ENCODE data around the gene AP4S1.
"Not testable (repeated sequence)": the region's sequence is repeated elsewhere in the genome, so short reads cannot be mapped to it uniquely, and the experiment has no call there.

Gene AP4S1

DNA sequence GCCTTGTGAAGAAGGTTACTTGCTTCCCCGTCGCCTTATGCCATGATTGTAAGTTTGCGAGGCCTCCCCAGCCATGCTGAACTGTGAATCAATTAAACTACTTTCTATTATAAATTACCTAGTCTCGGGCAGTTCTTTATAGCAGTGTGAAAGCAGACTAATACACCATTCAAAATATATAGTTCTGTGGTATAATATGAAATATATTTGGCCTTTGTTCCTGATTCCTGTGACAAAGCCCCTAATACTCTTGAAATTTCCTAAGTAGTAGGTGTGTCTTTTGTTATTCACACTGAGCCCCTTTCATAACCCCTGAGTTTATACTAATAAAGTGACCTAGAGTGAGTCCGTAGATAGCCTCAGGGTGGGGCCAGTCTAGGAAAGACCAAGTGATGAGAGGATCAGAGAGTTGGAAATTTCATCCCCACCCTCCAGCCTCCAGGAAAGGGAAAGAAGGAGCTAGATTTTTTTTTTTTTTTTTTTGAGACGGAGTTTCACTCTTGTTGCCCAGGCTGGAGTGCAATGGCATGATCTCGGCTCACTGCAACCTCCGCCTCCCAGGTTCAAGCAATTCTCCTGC lies 20.1 kb downstream of the AP4S1 start:
- no peak for DNase-seq

DNA sequence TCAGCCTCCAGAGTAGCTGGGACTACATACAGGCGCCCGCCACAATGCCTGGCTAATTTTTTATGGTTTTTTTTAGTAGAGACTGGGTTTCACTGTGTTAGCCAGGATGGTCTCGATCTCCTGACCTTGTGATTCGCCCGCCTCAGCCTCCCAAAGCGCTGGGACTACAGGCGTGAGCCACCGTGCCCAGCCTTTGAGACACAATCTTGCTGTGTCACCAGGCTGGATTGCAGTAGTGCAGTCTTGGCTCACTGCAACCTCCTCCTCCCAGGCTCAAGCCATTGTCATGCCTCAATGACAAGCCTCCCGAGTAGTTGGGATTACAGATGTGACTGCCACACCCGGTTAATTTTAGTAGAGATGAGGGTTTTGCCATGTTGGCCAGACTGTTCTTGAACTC lies 22.1 kb downstream of the AP4S1 start:
- no peak for DNase-seq

DNA sequence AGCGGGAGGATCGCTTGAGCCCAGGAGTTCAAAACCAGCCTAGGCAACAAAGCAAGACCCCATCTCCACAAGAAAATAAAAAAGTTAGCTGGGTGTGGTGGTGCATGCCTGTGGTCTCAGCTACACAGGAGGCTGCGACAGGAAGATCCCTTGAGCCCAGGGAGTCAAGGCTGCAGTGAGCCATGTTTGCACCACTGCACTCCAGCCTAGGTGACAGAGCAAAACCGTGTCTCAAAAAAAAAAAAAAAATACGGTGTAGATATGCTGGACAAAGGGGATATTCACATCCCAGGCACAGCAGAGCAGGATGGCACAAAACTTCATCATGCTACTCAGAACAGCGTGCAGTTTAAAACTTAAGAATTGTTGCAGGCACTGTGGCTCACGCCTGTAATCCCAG lies 25.6 kb downstream of the AP4S1 start:
- no peak for DNase-seq

DNA sequence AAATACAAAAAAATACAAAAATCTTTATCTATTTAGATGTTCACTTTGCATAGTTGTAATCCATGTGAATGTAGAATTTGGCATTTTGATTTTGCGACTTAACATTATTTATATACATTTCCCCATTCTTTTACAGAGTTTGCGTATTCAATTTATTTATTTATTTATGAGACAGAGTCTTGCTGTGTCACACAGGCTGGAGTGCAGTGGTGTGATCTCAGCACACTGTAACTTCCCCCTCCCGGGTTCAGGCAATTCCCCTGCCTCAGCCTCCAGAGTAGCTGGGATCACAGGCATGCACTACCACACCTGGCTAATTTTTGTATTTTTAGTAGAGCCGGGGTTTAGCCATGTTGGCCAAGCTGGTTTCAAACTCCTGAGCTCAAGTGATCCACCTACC lies 26.1 kb downstream of the AP4S1 start:
- DNase-seq = no peak

DNA sequence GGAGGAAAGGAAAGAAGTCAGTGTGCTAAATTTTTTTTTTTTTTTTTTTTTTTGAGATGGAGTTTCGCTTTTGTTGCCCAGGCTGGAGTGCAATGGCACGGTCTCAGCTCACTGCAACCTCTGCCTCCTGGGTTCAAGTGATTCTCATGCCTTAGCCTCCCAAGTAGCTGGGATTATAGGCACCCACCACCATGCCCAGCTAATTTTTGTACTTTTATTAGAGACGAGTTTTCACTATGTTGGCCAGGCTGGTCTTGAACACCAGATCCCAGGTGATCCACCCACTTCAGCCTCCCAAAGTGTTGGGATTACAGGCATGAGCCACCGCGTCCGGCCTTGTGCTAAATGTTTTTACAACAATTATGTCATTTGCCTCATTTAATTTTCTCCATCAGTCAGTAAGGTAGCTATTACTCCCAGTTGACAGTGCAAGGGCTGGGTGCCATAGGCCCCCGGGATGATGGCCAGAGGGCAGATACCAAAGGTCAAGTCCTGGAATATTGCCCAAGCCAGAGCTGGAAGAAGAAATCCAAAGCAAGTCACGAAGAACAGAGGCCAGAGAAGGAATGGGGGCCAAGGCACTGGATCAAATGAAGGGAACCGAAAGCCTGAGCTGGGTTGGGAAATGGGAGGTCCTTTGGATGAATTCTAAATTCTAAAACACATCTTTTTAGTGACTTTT lies 27.6 kb downstream of the AP4S1 start:
- DNase-seq = not testable (repeated sequence)

DNA sequence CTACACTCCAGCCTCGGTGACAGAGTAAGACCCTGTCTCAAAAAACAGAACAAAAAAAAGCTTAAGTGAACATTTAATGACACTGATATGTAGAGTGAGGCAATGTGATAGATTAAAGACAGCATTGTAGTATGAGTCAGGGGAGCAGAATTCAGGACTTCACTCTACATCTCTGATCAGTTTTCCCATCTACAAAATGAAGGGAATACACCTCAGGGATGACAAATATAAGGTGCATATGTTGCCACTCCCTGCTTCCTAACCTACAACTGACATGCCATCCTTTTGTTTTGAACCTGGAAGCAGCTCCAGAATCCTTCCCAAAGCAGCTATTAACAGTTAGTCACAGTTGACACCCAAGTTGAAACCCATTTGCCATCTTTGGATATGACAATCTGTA lies 31.6 kb downstream of the AP4S1 start:
- no peak for DNase-seq

DNA sequence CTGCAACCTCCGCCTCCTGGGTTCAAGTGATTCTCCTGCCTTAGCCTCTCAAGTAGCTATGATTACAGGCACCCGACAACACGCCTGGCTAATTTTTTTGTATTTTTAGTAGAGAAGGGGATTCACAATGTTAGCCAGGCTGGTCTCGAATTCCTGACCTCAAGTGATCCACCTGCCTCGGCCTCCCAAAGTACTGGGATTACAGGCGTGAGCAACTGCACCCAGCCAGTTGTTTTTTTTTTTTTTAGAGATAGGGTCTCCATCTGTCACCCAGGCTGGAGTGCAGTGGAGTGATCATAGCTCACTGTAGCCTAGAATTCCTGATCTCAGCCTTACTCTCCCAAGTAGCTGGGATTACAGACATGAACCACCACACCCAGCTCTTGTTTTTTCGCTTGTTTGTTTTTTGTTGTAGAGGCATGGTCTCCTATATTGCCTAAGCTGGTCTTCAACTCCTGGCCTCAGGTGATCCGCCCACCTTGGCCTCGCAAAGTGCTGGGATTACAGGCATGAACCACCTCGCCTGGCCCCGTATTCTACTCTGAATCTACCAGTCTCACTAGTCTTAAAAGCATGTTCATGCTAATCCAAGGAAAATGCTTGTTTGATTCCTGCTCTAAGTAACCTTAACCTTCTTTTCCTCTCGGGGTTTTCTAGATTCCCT lies 32.4 kb downstream of the AP4S1 start:
- DNase-seq = peak; percentile 5

DNA sequence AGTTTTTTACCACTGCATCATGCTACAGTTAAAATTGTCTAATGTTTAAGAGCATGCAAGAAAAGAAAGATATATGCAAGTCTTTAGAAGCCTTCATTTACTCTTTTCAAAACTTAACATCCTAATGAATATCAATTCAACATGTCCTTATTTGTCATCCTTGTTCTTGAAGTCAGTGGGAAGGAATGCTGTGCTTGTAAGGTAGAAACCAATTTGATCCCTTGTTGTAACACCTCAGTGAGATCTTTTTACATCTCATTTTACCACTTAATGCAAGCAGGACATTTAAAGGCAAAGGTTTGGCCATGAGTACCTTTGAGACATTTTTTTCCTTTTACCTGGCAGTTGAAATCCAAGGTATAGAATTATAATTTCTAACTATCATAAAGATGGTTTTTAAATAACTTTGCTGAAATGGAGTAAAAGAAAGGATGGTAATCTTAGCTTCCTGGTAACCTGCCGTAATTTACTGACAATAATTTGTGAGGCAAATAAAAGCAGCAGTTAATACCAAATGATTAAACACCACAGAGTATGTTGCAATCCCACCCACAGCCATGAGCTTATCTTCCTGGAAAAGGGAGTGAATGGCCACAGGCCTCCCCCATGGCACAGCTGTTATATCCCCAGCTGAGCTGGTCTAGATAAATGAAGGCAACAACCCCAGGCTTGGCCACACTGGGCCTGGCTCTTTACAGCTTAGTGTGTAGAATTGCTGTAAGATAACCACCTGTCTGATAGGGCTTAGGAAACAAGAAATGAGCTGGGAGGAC lies 33.9 kb downstream of the AP4S1 start:
- peak; percentile 42 for DNase-seq

DNA sequence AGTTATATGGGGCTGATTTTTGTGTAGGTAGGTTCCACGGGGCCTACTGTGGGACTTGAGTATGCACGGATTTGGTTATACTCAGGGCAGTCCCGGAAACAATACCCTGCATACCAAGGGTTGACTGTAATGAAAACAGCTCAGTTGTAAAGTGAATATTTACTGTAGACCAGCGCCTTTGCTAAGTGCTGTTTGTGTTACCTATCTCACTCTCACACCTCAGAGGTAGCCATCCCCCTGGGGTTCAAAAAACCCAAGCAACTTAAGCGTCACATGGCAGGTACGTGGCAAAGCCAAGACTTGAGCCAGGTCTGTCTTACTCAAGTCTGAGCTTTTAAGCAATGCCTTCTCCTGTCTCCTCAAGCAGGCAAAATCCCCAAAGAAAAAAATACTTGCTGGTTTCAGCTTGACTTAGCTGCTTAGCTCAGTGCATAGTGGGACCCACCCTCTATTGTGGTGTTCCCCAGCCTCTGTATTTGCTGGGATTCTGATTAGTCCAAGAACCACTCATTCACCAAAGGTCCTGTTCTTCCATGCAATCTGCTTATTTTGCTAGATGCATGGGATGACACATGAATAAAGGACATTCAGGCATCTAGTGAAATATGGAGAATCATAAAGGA lies 34.9 kb downstream of the AP4S1 start:
- DNase-seq = no peak

DNA sequence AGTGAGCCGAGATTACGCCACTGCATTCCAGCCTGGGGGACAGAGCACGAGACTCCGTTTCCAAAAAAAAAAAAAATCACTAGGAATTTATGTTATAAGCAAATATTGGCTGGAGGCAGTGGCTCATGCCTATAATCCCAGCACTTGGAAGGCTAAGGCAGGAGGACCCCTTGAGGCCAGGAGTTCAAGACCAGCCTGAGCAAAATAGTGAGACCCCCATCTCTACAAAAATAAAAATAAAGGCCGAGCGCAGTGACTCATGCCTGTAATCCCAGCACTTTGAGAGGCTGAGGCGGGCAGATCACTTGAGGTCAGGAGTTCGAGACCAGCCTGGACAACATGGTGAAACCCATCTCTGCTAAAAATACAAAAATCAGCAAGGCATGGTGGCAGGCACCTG lies 37.5 kb downstream of the AP4S1 start:
- DNase-seq = not testable (repeated sequence)

DNA sequence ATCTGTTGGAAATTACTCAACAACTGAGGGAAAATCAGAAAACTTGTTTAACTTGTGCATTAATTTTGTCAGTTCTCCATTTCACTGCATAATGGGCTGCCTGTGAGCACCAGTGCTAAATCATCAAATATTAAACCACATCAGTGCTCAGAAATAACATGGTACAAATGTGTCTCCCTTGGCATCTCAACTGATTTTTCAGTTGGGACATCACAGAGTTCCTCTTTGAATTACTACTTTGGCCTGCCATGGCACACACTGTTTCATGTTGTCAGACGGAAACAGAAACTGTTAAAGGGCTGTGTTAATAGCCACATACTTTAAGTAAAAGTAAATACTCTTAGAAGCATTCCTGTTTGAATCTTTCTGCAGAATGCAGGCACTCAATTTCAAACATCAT lies 42.8 kb downstream of the AP4S1 start:
- DNase-seq = no peak

DNA sequence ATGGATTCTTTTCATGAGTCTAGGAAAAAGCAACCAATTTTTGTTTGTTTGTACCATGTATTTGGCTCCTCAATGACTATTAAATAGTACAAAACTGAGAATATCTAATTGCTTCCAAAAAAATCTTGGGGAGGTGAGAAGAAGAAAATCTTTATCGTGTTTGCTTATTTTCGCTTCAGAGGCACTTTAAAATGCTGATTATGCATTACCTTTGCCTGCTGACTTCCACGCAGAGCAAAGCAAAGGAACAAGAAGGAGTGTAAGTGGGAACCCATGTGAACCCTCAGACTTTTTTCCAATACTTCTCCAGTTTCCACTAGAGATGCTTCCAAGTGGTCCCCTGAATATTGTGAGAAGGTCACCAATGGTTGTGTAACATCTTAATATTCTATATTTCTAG lies 43.9 kb downstream of the AP4S1 start:
- no peak for DNase-seq

DNA sequence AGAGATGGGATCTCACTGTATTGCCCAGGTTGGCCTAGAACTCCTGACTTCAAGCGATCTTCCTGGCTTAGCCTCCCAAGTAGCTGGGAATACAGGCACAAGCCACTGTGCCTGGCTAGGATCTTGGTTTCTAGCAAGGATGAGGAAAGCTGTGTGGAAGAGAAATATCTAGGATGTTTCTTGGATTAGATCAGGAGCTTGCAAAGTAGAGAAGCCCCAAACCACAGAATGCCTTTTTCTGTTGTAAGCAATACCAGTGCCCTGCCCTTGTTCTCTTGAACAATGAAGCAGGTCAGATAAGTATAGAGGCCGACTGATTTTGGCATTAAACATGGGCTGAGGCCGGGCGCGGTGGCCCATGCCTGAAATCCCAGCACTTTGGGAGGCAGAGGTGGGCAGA lies 45.0 kb downstream of the AP4S1 start:
- no peak for DNase-seq

DNA sequence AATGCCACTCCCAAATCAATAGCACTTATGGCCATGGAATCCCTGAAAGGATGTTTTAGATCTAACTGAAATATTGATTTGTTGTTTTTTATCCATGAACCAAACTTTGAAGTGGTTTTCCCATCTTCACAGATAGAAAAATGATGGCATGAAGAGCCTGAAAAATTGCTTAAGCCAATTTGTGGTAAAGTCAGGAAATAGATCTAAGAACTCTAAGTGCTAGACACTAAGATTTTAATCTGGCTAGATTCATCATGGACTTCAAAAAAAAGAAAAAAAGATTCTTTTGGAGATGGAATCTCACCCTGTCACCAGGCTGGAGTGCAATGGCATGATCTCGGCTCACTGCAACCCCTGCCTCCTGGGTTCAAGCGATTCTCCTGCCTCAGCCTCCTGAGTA lies 45.7 kb downstream of the AP4S1 start:
- DNase-seq = no peak

DNA sequence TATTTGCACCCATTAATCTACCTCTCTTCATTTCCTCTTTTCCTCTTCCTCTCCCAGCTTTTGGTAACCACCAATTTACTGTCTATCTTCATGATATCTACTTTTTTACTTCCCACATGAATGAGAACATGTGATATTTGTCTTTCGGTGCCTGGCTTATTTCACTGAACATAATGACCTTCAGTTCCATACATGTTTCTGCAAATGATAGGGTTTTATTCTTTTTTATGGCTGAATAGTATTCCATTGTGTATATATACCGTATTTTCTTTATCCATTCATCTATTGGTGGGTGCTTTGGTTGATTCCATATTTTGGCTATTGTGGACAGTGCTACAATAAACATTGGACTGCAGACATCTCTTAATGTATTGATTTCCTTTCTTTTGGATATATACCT lies 49.7 kb downstream of the AP4S1 start:
- DNase-seq = no peak

DNA sequence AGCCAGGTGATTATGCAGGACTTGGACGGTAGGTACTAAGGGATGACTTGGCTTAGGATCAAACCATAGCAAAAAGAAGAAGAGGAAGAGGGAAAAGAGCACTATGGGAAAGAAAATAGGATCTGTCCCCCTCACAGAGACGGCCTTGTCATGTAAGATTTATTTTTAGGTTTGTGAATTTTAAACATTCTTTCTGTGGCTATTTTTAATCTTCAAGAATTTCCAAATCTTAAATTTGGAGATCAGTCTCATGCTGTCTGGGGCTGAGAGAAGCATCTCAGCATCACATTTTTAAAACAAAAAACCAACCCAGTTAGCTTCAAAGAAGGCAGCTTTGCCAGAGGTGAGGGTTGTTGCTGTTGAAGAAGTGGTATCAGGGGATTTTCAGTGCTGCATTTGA lies 53.3 kb downstream of the AP4S1 start:
- no peak for DNase-seq

DNA sequence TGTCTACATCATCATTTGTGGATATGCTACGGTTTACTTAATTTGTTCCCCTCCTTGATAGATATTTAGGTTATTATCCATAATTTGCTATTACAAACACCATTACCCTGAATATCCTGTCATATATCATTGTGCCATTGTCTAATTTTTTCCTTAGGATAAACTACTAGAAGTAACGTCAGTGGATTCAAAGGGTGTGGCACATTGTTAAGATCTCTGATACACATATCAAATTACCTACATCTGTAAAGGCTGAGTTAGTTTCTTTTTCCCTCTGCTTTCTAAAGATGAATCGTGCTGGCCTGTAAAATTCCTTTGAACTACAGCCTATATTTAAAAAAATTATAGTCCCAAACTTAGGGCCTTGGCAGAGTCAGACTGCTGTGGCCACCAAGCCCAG lies 54.6 kb downstream of the AP4S1 start:
- peak; percentile 5 for DNase-seq

DNA sequence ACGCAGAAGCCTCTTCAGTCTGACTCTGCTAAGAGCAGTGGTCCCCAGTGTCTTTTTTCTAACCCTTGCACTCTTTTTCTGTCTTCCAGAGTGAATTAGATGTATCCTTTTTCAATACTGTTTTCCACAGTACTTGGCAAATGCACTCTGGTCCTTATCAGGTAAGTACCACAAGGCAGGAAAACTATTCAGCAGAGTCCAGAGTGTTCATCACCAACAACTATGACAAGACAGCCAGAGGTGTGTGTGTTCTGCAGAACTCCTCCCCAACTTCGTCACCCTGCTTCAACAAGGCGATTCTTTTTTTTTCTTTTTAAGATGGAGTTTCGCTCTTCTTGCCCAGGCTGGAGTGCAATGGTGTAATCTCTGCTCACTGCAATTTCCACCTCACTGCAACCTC lies 55.0 kb downstream of the AP4S1 start:
- DNase-seq = no peak

DNA sequence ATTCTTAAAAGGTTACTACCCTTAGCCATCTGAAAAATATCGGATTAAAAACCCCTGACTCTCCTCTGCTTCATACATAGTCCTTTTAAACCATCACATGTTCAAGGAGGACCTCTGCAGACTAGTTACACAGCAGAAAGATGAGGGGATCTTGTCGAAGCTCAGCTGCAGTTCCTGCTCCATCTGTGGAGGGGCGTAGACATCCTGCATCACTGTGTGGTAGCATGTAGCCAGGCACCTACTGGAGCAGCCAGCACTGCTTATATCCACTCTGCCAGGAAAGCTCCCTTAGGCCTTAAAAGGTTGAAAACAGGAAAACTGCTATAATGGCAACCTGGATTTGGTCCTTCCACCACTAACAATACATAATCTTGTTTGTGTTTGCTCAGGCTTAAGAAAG lies 58.3 kb downstream of the AP4S1 start:
- no peak for DNase-seq

DNA sequence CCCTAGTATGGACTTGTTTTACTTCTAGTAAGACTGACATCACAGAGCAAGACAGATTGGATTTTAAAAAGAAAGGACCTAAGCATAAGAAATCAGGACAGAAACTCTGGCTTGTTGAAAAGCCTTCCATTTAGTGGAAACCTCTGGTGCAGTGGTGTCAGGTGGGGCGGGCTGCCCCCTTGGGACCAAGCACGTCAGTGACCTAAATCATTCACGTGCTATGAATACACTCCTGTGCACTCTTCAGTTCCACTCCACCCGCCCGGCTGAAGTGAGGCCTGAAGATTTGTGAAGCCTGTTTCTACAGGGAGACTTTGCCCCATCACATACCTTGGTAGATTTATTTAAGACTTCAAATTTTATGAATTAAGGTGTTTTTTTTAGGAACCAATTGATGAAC lies 58.9 kb downstream of the AP4S1 start:
- no peak for DNase-seq

DNA sequence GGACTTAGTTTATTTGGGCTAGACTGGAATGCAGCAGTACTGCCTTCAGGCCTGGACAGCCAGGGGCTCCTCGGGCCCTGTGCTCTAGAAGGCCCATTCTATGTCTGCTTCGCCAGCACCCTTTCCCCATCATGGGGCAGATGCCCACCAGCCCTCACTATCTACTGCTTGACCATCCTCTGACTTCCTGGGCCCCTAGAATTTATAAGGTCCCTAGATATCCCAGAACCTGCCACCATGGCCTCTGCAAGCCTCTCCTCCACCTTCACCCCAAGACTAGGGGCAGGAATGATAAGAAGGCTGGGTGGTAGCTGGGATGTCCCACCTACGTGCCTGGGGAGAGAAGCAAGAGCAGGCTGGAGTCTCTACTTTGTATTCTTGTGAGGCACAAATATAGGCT lies 59.6 kb downstream of the AP4S1 start:
- no peak for DNase-seq

DNA sequence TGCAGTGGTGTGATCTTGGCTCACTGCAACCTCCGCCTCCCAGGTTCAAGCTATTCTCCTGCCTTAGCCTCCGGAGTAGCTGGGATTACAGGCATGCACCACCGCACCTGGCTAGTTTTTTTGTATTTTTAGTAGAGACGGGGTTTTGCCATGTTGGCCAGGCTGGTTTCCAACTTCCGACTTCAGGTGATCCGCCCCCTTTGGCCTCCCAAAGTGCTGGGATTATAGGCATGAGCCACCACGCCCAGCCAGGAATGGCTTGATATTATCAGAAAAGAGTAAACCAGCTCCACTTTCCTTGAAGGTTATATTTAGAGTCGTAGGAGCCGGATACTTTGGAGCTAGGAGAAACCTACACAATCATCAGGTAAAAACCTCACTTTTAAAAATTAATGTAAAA lies 61.0 kb downstream of the AP4S1 start:
- DNase-seq = not testable (repeated sequence)
